ENCODE measurements around the gene LAMTOR4. TPM values are rescaled to one million over a fixed set of nuclear protein-coding genes. Genes with fewer than 3 reads are reported as not detected.
A peak's percentile ranks its signal among the peaks of the same experiment; 100 is the strongest.

Gene LAMTOR4
- total and polyA plus RNA-seq, 2 of the 13 experiments (the other 11 are each of a cell fraction or from before 2014, with no cell fraction given), result 115 to 118 TPM

- TF ChIP-seq ZNF264 (CRISPR knock-in tag; IDR thresholded peaks at IDR 0.05) (no peak), FOXC1 (CRISPR knock-in tag; IDR thresholded peaks at IDR 0.05; ENCODE audit: borderline replicate concordance) (no peak), ZNF660 (CRISPR knock-in tag; IDR thresholded peaks at IDR 0.05; ENCODE audit: borderline replicate concordance, low read depth) (no peak), ARID5B (CRISPR knock-in tag; IDR thresholded peaks at IDR 0.05) (no peak), ZBTB7B (CRISPR knock-in tag; IDR thresholded peaks at IDR 0.05) (no peak; the same call in 1 of the 2 replicates), ZNF20 (CRISPR knock-in tag; IDR thresholded peaks at IDR 0.05) (no peak), SMAD9 (CRISPR knock-in tag; IDR thresholded peaks at IDR 0.05) (0 out of 2 replicates have a peak, but pooled peaks have one; percentile 9), AGO2 (optimal IDR thresholded peaks at IDR 0.05; ENCODE audit: low read depth, low read length) (peak; percentile 50), ZNF12 (CRISPR knock-in tag; IDR thresholded peaks at IDR 0.05) (no peak; the same call in 1 of the 2 replicates), MXD4 (CRISPR knock-in tag; IDR thresholded peaks at IDR 0.05) (no peak), ZNF547 (CRISPR knock-in tag; IDR thresholded peaks at IDR 0.05) (no peak; the same call in 1 of the 2 replicates), ZNF766 (CRISPR knock-in tag; IDR thresholded peaks at IDR 0.05; ENCODE audit: borderline replicate concordance) (0 out of 2 replicates have a peak, but pooled peaks have one; percentile 8), ZNF709 (CRISPR knock-in tag; IDR thresholded peaks at IDR 0.05) (peak; percentile 40; the same call in 1 of the 2 replicates)
- TF ChIP-seq, protein P1, sequence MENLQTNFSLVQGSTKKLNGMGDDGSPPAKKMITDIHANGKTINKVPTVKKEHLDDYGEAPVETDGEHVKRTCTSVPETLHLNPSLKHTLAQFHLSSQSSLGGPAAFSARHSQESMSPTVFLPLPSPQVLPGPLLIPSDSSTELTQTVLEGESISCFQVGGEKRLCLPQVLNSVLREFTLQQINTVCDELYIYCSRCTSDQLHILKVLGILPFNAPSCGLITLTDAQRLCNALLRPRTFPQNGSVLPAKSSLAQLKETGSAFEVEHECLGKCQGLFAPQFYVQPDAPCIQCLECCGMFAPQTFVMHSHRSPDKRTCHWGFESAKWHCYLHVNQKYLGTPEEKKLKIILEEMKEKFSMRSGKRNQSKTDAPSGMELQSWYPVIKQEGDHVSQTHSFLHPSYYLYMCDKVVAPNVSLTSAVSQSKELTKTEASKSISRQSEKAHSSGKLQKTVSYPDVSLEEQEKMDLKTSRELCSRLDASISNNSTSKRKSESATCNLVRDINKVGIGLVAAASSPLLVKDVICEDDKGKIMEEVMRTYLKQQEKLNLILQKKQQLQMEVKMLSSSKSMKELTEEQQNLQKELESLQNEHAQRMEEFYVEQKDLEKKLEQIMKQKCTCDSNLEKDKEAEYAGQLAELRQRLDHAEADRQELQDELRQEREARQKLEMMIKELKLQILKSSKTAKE (CRISPR knock-in tag; IDR thresholded peaks at IDR 0.05; ENCODE audit: borderline replicate concordance), result no peak
- TF ChIP-seq, protein P2, sequence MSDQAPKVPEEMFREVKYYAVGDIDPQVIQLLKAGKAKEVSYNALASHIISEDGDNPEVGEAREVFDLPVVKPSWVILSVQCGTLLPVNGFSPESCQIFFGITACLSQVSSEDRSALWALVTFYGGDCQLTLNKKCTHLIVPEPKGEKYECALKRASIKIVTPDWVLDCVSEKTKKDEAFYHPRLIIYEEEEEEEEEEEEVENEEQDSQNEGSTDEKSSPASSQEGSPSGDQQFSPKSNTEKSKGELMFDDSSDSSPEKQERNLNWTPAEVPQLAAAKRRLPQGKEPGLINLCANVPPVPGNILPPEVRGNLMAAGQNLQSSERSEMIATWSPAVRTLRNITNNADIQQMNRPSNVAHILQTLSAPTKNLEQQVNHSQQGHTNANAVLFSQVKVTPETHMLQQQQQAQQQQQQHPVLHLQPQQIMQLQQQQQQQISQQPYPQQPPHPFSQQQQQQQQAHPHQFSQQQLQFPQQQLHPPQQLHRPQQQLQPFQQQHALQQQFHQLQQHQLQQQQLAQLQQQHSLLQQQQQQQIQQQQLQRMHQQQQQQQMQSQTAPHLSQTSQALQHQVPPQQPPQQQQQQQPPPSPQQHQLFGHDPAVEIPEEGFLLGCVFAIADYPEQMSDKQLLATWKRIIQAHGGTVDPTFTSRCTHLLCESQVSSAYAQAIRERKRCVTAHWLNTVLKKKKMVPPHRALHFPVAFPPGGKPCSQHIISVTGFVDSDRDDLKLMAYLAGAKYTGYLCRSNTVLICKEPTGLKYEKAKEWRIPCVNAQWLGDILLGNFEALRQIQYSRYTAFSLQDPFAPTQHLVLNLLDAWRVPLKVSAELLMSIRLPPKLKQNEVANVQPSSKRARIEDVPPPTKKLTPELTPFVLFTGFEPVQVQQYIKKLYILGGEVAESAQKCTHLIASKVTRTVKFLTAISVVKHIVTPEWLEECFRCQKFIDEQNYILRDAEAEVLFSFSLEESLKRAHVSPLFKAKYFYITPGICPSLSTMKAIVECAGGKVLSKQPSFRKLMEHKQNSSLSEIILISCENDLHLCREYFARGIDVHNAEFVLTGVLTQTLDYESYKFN (CRISPR knock-in tag; conservative IDR thresholded peaks at IDR 0.05), result no peak
- TF ChIP-seq, protein P3, sequence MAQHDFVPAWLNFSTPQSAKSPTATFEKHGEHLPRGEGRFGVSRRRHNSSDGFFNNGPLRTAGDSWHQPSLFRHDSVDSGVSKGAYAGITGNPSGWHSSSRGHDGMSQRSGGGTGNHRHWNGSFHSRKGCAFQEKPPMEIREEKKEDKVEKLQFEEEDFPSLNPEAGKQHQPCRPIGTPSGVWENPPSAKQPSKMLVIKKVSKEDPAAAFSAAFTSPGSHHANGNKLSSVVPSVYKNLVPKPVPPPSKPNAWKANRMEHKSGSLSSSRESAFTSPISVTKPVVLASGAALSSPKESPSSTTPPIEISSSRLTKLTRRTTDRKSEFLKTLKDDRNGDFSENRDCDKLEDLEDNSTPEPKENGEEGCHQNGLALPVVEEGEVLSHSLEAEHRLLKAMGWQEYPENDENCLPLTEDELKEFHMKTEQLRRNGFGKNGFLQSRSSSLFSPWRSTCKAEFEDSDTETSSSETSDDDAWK (CRISPR knock-in tag; IDR thresholded peaks at IDR 0.05), result no peak
Measured at GRCh38 chr7:100126239-100126930, 22.3 kb upstream of the LAMTOR4 start (continued).
